ENCODE measurements around the gene BSG. TPM values are rescaled to one million over a fixed set of nuclear protein-coding genes. Genes with fewer than 3 reads are reported as not detected.

BSG gene
- total and polyA plus RNA-seq, 9 of the 15 experiments (the other 6 are each of a cell fraction or from before 2014, with no cell fraction given), result 4.6 to 495 (median 187) TPM

GRCh38 chr19:588741-589692, 16.6 kb downstream of the BSG start (continued):
- TF ChIP-seq, protein P1, sequence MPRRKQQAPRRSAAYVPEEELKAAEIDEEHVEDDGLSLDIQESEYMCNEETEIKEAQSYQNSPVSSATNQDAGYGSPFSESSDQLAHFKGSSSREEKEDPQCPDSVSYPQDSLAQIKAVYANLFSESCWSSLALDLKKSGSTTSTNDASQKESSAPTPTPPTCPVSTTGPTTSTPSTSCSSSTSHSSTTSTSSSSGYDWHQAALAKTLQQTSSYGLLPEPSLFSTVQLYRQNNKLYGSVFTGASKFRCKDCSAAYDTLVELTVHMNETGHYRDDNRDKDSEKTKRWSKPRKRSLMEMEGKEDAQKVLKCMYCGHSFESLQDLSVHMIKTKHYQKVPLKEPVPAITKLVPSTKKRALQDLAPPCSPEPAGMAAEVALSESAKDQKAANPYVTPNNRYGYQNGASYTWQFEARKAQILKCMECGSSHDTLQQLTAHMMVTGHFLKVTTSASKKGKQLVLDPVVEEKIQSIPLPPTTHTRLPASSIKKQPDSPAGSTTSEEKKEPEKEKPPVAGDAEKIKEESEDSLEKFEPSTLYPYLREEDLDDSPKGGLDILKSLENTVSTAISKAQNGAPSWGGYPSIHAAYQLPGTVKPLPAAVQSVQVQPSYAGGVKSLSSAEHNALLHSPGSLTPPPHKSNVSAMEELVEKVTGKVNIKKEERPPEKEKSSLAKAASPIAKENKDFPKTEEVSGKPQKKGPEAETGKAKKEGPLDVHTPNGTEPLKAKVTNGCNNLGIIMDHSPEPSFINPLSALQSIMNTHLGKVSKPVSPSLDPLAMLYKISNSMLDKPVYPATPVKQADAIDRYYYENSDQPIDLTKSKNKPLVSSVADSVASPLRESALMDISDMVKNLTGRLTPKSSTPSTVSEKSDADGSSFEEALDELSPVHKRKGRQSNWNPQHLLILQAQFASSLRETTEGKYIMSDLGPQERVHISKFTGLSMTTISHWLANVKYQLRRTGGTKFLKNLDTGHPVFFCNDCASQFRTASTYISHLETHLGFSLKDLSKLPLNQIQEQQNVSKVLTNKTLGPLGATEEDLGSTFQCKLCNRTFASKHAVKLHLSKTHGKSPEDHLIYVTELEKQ (CRISPR knock-in tag; IDR thresholded peaks at IDR 0.05), result no peak
- TF ChIP-seq CBX2 (IDR thresholded peaks at IDR 0.05; ENCODE audit: insufficient read depth, low read length, poor library complexity, severe bottlenecking) (no peak), ELF2 (CRISPR knock-in tag; IDR thresholded peaks at IDR 0.05) (no peak), BMI1 (IDR thresholded peaks at IDR 0.05; ENCODE audit: low read length) (no peak), RB1 (IDR thresholded peaks at IDR 0.05; ENCODE audit: low read depth) (peak; percentile 48; the same call in 1 of the 2 replicates), RCOR1 (IDR thresholded peaks at IDR 0.05; ENCODE audit: borderline replicate concordance in 1 of 2, low read depth in 2 of 2, low read length in 2 of 2) (no peak), SMARCC2 (IDR thresholded peaks at IDR 0.05; ENCODE audit: low read depth) (no peak), LARP7 (IDR thresholded peaks at IDR 0.05) (no peak), ZNF232 (CRISPR knock-in tag; IDR thresholded peaks at IDR 0.05) (no peak), CSDE1 (IDR thresholded peaks at IDR 0.05) (no peak), NR2C2 (CRISPR knock-in tag; IDR thresholded peaks at IDR 0.05) (no peak), NR2C2 (tag; IDR thresholded peaks at IDR 0.05) (no peak)
- TF ChIP-seq, protein P2, sequence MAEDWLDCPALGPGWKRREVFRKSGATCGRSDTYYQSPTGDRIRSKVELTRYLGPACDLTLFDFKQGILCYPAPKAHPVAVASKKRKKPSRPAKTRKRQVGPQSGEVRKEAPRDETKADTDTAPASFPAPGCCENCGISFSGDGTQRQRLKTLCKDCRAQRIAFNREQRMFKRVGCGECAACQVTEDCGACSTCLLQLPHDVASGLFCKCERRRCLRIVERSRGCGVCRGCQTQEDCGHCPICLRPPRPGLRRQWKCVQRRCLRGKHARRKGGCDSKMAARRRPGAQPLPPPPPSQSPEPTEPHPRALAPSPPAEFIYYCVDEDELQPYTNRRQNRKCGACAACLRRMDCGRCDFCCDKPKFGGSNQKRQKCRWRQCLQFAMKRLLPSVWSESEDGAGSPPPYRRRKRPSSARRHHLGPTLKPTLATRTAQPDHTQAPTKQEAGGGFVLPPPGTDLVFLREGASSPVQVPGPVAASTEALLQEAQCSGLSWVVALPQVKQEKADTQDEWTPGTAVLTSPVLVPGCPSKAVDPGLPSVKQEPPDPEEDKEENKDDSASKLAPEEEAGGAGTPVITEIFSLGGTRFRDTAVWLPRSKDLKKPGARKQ (CRISPR knock-in tag; IDR thresholded peaks at IDR 0.05), result no peak
